Colonic mucosa (tissue), 4 donors: ENCODE results near the gene SND1. TPM values are rescaled to one million over a fixed set of nuclear protein-coding genes. Genes with fewer than 3 reads are reported as not detected.

Experiments used
- DNase-seq: peaks from one replicate; pipeline ENCODE4 v3.0.0-alpha.2; 2020
- H3K27ac ChIP-seq: fragments of 200-600 bp; one replicate; pipeline ENCODE4 v1.8.0; 2021
- H3K27me3 ChIP-seq: fragments of 200-600 bp; one replicate; pipeline ENCODE4 v1.8.0; 2021
- H3K36me3 ChIP-seq: fragments of 200-600 bp; one replicate; pipeline ENCODE4 v1.8.0; 2021
- H3K4me1 ChIP-seq: fragments of 200-600 bp; one replicate; pipeline ENCODE4 v1.8.0; 2021; ENCODE audit warnings: mild to moderate bottlenecking
- H3K4me3 ChIP-seq: fragments of 200-600 bp; one replicate; pipeline ENCODE4 v1.8.0; 2021
- H3K9ac ChIP-seq, 2 donors: one replicate each; pipeline ENCODE4 v1.7.0; 2013; ENCODE audit warnings: control low read depth in 2 of 2, low read depth in 2 of 2, low read length in 2 of 2
- H3K9me3 ChIP-seq: fragments of 200-600 bp; one replicate; pipeline ENCODE4 v1.8.0; 2021
- intact Hi-C: fragments of 100-400 bp; cut with DNase I; formaldehyde crosslinking; loops from one replicate; pipeline ENCODE4 v1.14.1; 2022
- total RNA-seq, 2 donors: library from RNA; stranded (reverse); fragmentation: NEBNext Ultra II Directional in 1 of 2; extraction: Animal tissue kit (Norgen Biotek cat#: 25700) in 1 of 2; gene quantifications; one replicate each; pipeline ENCODE4 v1.2.1, GENCODE V29; 2021
- TF ChIP-seq, protein P1 (sequence below): fragments of 200-600 bp; IDR thresholded peaks from one replicate; pipeline ENCODE4 v1.8.0; 2022; ENCODE audit warnings: antibody characterized with exemption, mild to moderate bottlenecking
- donor health status: healthy.
- donor health status: DM: no; HTN: no; CAD: no.
- donor health status: DM: no; HTN: no; CAD: no.

SND1 gene
- 100 to 1,000 TPM; 134 to 163 TPM for total RNA-seq

DNA sequence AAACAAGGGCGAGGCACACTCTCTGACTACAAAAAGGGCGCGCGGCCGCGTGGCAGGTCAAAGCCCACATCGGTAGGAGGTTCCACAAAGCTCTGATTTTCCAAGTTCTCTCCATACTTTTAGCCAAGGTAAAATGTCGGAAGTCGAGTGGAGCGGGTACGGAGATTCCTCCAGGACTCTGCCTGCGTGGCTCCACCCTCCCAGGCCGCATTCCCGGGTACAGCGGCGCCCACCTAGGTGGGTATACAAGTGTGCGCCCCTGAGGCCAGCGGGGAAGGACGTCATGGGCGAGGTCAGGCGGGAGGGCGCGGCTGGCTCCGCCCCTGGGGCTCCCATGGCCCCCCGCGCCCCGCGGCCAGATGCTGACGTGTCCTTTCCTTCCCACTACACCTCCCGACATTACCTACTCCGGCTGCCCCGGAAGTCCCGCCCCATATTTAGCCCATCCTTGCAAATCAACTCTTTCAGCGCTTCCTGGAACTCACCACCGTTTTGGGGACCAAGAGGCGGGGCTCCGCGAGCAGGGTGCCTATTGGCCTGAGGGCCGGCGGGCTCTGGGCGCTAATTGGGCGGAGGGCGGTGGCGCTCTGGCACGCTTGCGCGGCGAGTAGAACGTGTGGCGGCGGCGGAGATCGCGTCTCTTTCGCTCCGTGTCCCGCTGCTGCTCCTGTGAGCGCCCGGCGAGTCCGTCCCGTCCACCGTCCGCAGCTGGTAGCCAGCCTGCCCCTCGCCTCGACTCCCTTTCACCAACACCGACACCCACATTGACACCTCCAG is at the start of gene SND1:
Gene SND1, plus strand, starts transcription at position 639 of the 777 bp plus-strand sequence. CDS start 180 bp downstream, outside the sequence.
- no peaks in the 10 kb centered on the region for H3K27me3 ChIP-seq
- intact Hi-C loops: loop anchor here (5.0 kb wide), 1 partner anchor 59 kb away; the partner anchor contains the start of gene FSCN3
- H3K36me3 ChIP-seq: no peaks in the 10 kb centered on the region
- peak within 1 kb of the TSS; percentile 78 for H3K27ac ChIP-seq
- DNase-seq: peak; percentile 99
- no peaks in the 10 kb centered on the region for H3K4me1 ChIP-seq
- H3K9ac ChIP-seq: peak within 1 kb of the TSS; percentile 92 to 98
- H3K4me3 ChIP-seq: peak within 1 kb of the TSS; percentile 95
- no peaks in the 10 kb centered on the region for H3K9me3 ChIP-seq
- TF ChIP-seq, protein P1, sequence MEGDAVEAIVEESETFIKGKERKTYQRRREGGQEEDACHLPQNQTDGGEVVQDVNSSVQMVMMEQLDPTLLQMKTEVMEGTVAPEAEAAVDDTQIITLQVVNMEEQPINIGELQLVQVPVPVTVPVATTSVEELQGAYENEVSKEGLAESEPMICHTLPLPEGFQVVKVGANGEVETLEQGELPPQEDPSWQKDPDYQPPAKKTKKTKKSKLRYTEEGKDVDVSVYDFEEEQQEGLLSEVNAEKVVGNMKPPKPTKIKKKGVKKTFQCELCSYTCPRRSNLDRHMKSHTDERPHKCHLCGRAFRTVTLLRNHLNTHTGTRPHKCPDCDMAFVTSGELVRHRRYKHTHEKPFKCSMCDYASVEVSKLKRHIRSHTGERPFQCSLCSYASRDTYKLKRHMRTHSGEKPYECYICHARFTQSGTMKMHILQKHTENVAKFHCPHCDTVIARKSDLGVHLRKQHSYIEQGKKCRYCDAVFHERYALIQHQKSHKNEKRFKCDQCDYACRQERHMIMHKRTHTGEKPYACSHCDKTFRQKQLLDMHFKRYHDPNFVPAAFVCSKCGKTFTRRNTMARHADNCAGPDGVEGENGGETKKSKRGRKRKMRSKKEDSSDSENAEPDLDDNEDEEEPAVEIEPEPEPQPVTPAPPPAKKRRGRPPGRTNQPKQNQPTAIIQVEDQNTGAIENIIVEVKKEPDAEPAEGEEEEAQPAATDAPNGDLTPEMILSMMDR: no peak

DNA sequence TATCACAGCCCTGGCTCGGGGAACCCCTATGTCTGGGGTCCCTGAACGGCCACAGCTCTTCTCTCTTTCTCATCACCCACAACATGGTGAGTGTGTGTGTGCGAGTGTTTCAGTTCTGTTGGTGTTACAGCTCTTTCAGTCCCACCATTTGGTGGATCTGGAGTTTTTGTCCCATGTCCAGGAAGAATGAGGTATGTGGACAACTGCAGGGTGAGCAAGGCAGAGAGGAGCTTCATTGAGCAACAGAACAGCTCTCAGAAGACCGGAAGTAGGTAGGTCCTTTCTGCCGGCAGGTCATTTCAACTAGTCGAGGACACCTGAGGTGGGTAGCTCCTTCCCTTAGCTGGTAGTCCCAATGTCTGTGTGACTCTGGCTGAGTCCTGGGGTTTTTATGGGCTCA is 43.5 kb upstream of the SND1 start:
- no peak for DNase-seq
- intact Hi-C loops: no loop called here
- Histone ChIP-seq H3K9ac (no peak overlapping the region), H3K27me3 (no peaks in the 10 kb centered on the region), H3K27ac (no peak overlapping the region), H3K36me3 (no peaks in the 10 kb centered on the region), H3K9me3 (no peaks in the 10 kb centered on the region), H3K4me1 (no peaks in the 10 kb centered on the region), H3K4me3 (no peak overlapping the region)
- TF ChIP-seq, protein P1: no peak

DNA sequence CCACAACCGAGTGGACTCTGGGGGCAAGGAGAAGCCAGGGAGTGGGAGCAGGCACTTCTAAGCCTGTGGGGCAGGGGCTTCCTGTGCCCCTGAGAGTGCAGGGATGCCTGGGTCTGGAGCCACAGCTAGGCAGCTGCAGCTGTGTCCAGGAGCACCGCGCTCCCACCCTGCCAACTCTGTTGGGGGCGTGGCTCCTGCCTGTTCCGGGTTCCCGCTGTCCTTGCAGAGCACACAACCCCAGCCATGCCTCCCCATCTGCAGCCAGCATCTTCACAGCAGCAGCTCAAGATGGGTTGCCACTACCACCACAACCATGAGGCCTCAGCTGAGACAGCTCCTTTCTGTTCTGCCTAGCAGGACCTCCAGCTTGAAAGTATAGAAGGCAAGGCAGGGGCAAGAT is 42.7 kb upstream of the SND1 start:
- Histone ChIP-seq H3K9me3 (no peaks in the 10 kb centered on the region), H3K9ac (no peak overlapping the region), H3K27ac (no peak overlapping the region), H3K4me3 (no peak overlapping the region), H3K36me3 (no peaks in the 10 kb centered on the region), H3K4me1 (no peaks in the 10 kb centered on the region), H3K27me3 (no peaks in the 10 kb centered on the region)
- no peak for DNase-seq
- TF ChIP-seq, protein P1: no peak
- intact Hi-C loops: no loop called here

DNA sequence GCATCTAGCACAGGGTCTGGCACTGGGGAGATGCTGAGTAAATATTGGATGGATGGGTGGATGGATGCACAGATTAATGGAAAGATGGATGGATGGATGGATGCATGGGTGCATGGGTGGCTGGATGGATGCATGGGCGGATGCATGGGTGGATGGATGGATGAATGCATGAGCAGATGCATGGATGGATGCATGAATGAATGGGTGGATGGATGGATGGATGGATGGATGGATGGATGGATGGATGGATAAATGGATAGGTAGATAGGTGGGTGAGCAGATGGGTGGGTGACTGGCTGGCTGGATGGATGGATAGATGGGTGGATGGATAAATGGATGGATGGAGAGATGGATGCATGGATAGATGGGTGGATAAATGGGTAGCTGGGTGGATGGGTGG is 39.7 kb upstream of the SND1 start:
- no peak for DNase-seq
- Histone ChIP-seq H3K4me1 (no peaks in the 10 kb centered on the region), H3K9ac (no peak overlapping the region), H3K27me3 (no peaks in the 10 kb centered on the region), H3K27ac (no peak overlapping the region), H3K9me3 (no peaks in the 10 kb centered on the region), H3K4me3 (no peak overlapping the region), H3K36me3 (no peaks in the 10 kb centered on the region)
- intact Hi-C loops: no loop called here
- TF ChIP-seq, protein P1: no peak

DNA sequence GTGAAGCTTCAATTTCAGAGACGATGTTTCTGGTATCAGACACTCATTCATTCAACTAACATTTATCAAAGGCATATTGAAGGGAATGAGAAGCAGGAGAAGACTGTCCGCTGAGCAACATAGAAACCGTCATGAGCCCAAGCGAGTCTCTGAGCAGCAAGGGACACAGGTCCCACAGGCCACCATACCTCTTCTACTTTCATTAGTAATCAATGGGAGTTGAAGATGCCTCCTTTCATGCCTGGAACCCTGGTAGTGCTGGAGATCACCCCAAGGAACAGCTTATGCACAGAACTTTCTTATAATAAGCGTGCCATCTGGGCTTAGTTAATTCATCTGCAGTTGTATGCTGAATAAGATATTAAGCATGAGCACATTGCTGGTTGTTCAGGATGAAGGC is 35.3 kb upstream of the SND1 start:
- no peak overlapping the region for H3K4me3 ChIP-seq
- no peak overlapping the region for H3K27ac ChIP-seq
- H3K4me1 ChIP-seq: no peaks in the 10 kb centered on the region
- intact Hi-C loops: no loop called here
- TF ChIP-seq, protein P1: no peak
- peaks cover 8% of the 10 kb centered on the region for H3K27me3 ChIP-seq
- DNase-seq: no peak
- H3K36me3 ChIP-seq: no peaks in the 10 kb centered on the region
- no peak overlapping the region for H3K9ac ChIP-seq
- H3K9me3 ChIP-seq: no peaks in the 10 kb centered on the region
